Smooth muscle cell (in vitro differentiated cells): ENCODE measurements around the gene ABHD3. TPM values are rescaled to one million over a fixed set of nuclear protein-coding genes. Genes with fewer than 3 reads are reported as not detected.
"Not testable (repeated sequence)": the region's sequence is repeated elsewhere in the genome, so short reads cannot be mapped to it uniquely, and the experiment has no call there.

Experiments
- DNase-seq: peaks from one replicate; lab custom pipeline; 2025; ENCODE audit not compliant: unreplicated experiment; lab: John Stamatoyannopoulos, UW
- H2AFZ ChIP-seq: fragments of 200-600 bp; sonication (generic); 2 replicates; pipeline ENCODE4 v1.6.0; 2016; ENCODE audit warnings: antibody characterized with exemption, low read depth, mild to moderate bottlenecking
- H3F3A ChIP-seq: fragments of 200-600 bp; sonication (generic); 2 replicates; pipeline ENCODE4 v1.6.0; 2017; ENCODE audit warnings: antibody characterized with exemption, low read depth
- H3K27ac ChIP-seq: fragments of 200-600 bp; sonication (generic); 2 replicates; pipeline ENCODE4 v1.5.1; 2016; ENCODE audit warnings: low read depth, mild to moderate bottlenecking
- H3K27me3 ChIP-seq: fragments of 200-600 bp; sonication (generic); 2 replicates; pipeline ENCODE4 v1.6.1; 2016; ENCODE audit warnings: low read depth, mild to moderate bottlenecking
- H3K36me3 ChIP-seq: fragments of 200-600 bp; sonication (generic); 2 replicates; pipeline ENCODE4 v1.5.1; 2016; ENCODE audit warnings: low read depth
- H3K4me1 ChIP-seq: fragments of 200-600 bp; sonication (generic); 2 replicates; pipeline ENCODE4 v1.5.1; 2016; ENCODE audit warnings: low read depth
- H3K4me2 ChIP-seq: fragments of 200-600 bp; sonication (generic); 2 replicates; pipeline ENCODE4 v1.6.0; 2016; ENCODE audit warnings: mild to moderate bottlenecking
- H3K4me3 ChIP-seq: fragments of 200-600 bp; sonication (generic); 2 replicates; pipeline ENCODE4 v1.5.1; 2016; ENCODE audit warnings: mild to moderate bottlenecking
- H3K79me2 ChIP-seq: fragments of 200-600 bp; sonication (generic); 2 replicates; pipeline ENCODE4 v1.6.0; 2016; ENCODE audit warnings: low read depth, mild to moderate bottlenecking
- H3K9ac ChIP-seq: fragments of 200-600 bp; sonication (generic); 2 replicates; pipeline ENCODE4 v1.6.0; 2016; ENCODE audit warnings: low read depth
- H3K9me3 ChIP-seq: fragments of 200-600 bp; sonication (generic); replicated peaks from 2 replicates; pipeline ENCODE4 v1.5.1; 2016; ENCODE audit warnings: low read depth
- H4K20me1 ChIP-seq: fragments of 200-600 bp; sonication (generic); 2 replicates; pipeline ENCODE4 v1.6.0; 2016; ENCODE audit warnings: low read depth
- WGBS: methylation state at CpG from one replicate; pipeline ENCODE4 v1.1.7; 2016; ENCODE audit warnings: low lambda C conversion rate; 5-methylcytosine and 5-hydroxymethylcytosine counted together
- polyA plus RNA-seq: library from polyadenylated mRNA; unstranded; fragments of >200 nt; fragmentation: Nextera tagmentation; extraction: Ambion mirVana; gene quantifications from 2 replicates; pipeline ENCODE4 v1.2.1, GENCODE V29; 2016
- total RNA-seq: library from RNA; depleted of rRNA; stranded (reverse); fragments of >200 nt; gene quantifications from 2 replicates; pipeline ENCODE4 v1.2.3, GENCODE V29; 2014
- TF ChIP-seq, protein P1 (sequence below): fragments of 200-600 bp; sonication (generic); IDR thresholded peaks from 2 replicates; pipeline ENCODE4 v1.5.1; 2017; ENCODE audit warnings: borderline replicate concordance, mild to moderate bottlenecking, antibody characterized with exemption; ENCODE audit not compliant: insufficient read depth, poor library complexity, severe bottlenecking

Gene ABHD3
- total and polyA plus RNA-seq, 2 experiments from 2014 or later, result 6.9 to 9.9 TPM

GRCh38 chr18:21739604-21740537 lies 35.3 kb upstream of the ABHD3 start:
- DNase-seq, result no peak
- Histone ChIP-seq H3K36me3 (no peaks in the 10 kb centered on the region), H3K4me2 (peak overlapping the region; percentile 82), H3K9me3 (no peaks in the 10 kb centered on the region), H3K9ac (no peak overlapping the region), H3K27me3 (no peaks in the 10 kb centered on the region), H4K20me1 (peaks cover 35% of the 10 kb centered on the region), H3K4me1 (peaks cover 27% of the 10 kb centered on the region), H2AFZ (peak overlapping the region; percentile 85), H3K79me2 (peaks cover 36% of the 10 kb centered on the region), H3K27ac (peak overlapping the region; percentile 97), H3K4me3 (peak overlapping the region; percentile 85), H3F3A (no peaks in the 10 kb centered on the region)
- 52% methylated on average over 21 of the region's 21 CpGs for WGBS
- TF ChIP-seq, protein P1, sequence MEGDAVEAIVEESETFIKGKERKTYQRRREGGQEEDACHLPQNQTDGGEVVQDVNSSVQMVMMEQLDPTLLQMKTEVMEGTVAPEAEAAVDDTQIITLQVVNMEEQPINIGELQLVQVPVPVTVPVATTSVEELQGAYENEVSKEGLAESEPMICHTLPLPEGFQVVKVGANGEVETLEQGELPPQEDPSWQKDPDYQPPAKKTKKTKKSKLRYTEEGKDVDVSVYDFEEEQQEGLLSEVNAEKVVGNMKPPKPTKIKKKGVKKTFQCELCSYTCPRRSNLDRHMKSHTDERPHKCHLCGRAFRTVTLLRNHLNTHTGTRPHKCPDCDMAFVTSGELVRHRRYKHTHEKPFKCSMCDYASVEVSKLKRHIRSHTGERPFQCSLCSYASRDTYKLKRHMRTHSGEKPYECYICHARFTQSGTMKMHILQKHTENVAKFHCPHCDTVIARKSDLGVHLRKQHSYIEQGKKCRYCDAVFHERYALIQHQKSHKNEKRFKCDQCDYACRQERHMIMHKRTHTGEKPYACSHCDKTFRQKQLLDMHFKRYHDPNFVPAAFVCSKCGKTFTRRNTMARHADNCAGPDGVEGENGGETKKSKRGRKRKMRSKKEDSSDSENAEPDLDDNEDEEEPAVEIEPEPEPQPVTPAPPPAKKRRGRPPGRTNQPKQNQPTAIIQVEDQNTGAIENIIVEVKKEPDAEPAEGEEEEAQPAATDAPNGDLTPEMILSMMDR, result no peak

- WGBS, result 94% methylated on average over 4 of the region's 4 CpGs
- not testable (repeated sequence) for H3K27me3 ChIP-seq, H3K9ac ChIP-seq, H3F3A ChIP-seq, H4K20me1 ChIP-seq, H3K4me2 ChIP-seq, H2AFZ ChIP-seq, H3K4me1 ChIP-seq, H3K4me3 ChIP-seq, DNase-seq, H3K79me2 ChIP-seq, H3K9me3 ChIP-seq, H3K36me3 ChIP-seq, H3K27ac ChIP-seq
These were observed 32.4 kb upstream of the ABHD3 start for GRCh38 chr18:21736926-21737325.

DNA sequence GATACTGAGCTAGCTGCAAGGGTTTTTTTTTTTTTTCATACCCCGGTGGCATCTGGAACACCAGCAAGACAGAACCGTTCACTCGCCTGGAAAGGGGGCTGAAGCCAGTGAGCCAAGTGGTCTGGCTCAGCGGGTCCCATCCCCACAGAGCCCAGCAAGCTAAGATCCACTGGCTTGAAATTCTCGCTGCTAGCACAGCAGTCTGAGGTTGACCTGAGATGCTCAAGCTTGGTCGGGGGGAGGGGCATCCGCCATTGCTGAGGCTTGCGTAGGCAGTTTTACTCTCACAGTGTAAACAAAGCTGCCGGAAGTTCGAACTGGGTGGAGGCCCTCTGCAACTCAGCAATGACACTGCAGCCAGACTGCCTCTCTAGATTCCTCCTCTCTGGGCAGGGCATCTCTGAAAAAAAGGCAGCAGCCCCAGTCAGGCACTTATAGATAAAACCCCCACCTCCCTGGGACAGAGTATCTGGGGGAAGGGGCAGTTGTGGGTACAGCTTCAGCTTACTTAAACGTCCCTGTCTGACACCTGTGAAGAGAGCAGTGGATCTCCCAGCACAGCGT lies 31.0 kb upstream of the ABHD3 start:
- H3K36me3 ChIP-seq, result no peaks in the 10 kb centered on the region
- H3K4me2 ChIP-seq, result no peak overlapping the region
- H3F3A ChIP-seq, result no peaks in the 10 kb centered on the region
- H3K4me3 ChIP-seq, result no peak overlapping the region
- H4K20me1 ChIP-seq, result no peaks in the 10 kb centered on the region
- peak overlapping the region; percentile 30 for H2AFZ ChIP-seq
- TF ChIP-seq, protein P1, result no peak
- WGBS, result 49% methylated on average over 12 of the region's 12 CpGs
- H3K4me1 ChIP-seq, result peaks cover 5% of the 10 kb centered on the region
- H3K9me3 ChIP-seq, result no peaks in the 10 kb centered on the region
- H3K27ac ChIP-seq, result no peak overlapping the region
- H3K27me3 ChIP-seq, result no peaks in the 10 kb centered on the region
- H3K9ac ChIP-seq, result no peak overlapping the region
- DNase-seq, result no peak
- no peaks in the 10 kb centered on the region for H3K79me2 ChIP-seq

DNA sequence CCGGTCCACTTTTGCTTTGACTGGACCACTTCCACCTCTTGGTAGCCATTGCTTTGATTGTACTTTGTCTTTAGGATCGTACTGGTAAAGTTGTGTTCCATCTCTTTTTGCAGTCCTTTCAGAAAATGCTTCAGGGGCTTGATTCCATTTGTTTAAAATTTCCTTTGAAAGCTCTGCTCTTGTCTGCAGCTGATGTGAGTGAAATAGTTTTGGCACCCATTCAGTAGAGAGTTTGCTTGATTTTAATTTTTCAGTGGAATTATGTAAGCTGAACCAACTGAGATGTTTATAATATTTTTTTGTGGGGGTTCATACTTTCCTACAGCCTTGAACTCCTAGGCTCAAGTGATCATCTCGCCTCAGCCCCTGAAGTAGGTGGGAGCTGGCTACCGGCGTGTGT lies 28.4 kb upstream of the ABHD3 start:
- H2AFZ ChIP-seq, result no peak overlapping the region
- no peak overlapping the region for H3K27ac ChIP-seq
- DNase-seq, result no peak
- no peaks in the 10 kb centered on the region for H3F3A ChIP-seq
- TF ChIP-seq, protein P1, result no peak
- H3K79me2 ChIP-seq, result no peaks in the 10 kb centered on the region
- H3K4me3 ChIP-seq, result no peak overlapping the region
- no peak overlapping the region for H3K9ac ChIP-seq
- H3K4me2 ChIP-seq, result no peak overlapping the region
- no peaks in the 10 kb centered on the region for H3K9me3 ChIP-seq
- H3K4me1 ChIP-seq, result no peaks in the 10 kb centered on the region
- H3K27me3 ChIP-seq, result no peaks in the 10 kb centered on the region
- 97% methylated on average over 5 of the region's 5 CpGs for WGBS
- H4K20me1 ChIP-seq, result no peaks in the 10 kb centered on the region
- no peaks in the 10 kb centered on the region for H3K36me3 ChIP-seq
